ENCODE results near the gene AGPAT3.

AGPAT3 gene

DNA sequence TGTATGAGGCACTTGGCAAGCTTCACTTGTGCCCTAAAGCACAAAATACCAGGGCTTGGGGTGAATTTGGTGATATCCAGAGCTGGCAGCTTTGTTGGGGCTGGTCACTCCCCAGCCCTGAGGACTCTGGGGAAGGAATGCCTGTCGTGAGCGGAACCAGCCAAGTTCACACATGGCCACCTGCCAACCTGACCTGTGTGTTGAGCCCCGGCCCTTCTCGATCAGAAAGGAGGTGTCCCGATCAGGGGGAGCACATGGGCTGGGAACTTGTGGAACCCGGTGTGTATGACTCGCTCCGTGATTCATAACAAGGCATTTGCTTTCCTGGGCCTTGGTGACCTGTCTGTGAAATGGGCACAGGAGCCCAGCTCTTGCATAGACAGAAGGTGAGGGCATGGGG is 43.1 kb downstream of the AGPAT3 start:
- CTCF ChIA-PET = no interaction called here
- no peaks in the 10 kb centered on the region for H3K9me3 ChIP-seq (ENCODE audit: control insufficient read depth, insufficient read depth, low read depth, low read length)
- H3K4me1 ChIP-seq (ENCODE audit: control insufficient read depth, insufficient read depth, low read length) = no peaks in the 10 kb centered on the region
- TF ChIP-seq, protein P1, sequence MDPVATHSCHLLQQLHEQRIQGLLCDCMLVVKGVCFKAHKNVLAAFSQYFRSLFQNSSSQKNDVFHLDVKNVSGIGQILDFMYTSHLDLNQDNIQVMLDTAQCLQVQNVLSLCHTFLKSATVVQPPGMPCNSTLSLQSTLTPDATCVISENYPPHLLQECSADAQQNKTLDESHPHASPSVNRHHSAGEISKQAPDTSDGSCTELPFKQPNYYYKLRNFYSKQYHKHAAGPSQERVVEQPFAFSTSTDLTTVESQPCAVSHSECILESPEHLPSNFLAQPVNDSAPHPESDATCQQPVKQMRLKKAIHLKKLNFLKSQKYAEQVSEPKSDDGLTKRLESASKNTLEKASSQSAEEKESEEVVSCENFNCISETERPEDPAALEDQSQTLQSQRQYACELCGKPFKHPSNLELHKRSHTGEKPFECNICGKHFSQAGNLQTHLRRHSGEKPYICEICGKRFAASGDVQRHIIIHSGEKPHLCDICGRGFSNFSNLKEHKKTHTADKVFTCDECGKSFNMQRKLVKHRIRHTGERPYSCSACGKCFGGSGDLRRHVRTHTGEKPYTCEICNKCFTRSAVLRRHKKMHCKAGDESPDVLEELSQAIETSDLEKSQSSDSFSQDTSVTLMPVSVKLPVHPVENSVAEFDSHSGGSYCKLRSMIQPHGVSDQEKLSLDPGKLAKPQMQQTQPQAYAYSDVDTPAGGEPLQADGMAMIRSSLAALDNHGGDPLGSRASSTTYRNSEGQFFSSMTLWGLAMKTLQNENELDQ (tag by site-specific recombination; IDR thresholded peaks at IDR 0.05; ENCODE audit: low read depth) = peak; percentile 60; the same call in 1 of the 2 replicates
- 0 out of 2 replicates have a peak, but pooled peaks have one; percentile 21 for TF ChIP-seq SP7 (tag by site-specific recombination; IDR thresholded peaks at IDR 0.05)
- TF ChIP-seq ZNF664 (tag by site-specific recombination; IDR thresholded peaks at IDR 0.05) = no peak
- no peak overlapping the region for H3K27ac ChIP-seq (ENCODE audit: extremely low read depth, low read depth, low read length)
- peaks cover 0 to 23% of the 10 kb centered on the region in 2 experiments; a peak in 2 of 3 replicates for H3K36me3 ChIP-seq (ENCODE audit: control insufficient read depth in 2 of 2, insufficient read depth in 1 of 2, low read length in 2 of 2)
- H3K4me3 ChIP-seq (ENCODE audit: low read depth, low read length) = no peak overlapping the region
- POLR2A ChIA-PET = no interaction called here

DNA sequence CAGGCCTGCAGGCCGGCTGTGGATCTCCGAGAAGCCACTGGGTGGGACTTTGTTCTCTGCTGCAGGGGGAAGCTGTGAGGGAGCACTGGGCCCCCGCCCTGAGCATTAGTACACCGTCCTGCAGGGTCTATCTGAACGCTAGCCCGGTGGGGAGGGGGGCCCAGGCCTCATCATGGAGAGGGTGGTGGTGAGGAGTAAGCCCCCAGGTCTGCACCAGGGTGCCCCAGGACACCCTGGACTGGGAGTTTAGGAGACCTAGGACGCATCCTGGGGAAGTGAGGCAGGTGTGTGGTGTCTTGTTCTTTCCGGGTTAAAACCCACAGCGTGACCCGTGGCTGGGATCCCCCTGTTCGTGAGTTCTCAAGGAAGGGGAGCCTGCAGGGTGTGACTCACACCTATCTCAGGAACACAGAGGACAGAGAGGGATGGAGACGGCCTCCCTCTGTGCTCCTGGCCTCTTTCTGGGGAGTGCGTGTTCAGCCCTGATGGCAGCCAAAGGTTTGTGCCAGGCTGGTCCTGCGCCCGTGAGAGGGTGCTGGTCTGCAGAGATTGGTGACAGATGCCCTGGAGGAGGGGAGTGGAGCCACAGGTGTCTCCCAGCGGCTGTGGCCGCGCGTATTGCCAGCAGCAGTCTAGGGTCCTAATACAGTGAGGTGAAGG is 44.8 kb downstream of the AGPAT3 start:
- no peaks in the 10 kb centered on the region for H3K9me3 ChIP-seq (ENCODE audit: control insufficient read depth, insufficient read depth, low read depth, low read length)
- H3K27ac ChIP-seq (ENCODE audit: extremely low read depth, low read depth, low read length) = no peak overlapping the region
- ChIA-PET POLR2A (no interaction called here), CTCF (interaction anchor here (0.5 kb wide), 1 partner anchor 1765 kb away, joined by 3 read pairs; no protein-coding TSS in a partner anchor)
- TF ChIP-seq ZNF354C (tag by site-specific recombination; IDR thresholded peaks at IDR 0.05; ENCODE audit: borderline replicate concordance, low read depth) (no peak), BCL11B (tag by site-specific recombination; IDR thresholded peaks at IDR 0.05; ENCODE audit: low read depth) (no peak), SCRT2 (tag by site-specific recombination; IDR thresholded peaks at IDR 0.05) (peak; percentile 83), ZNF623 (tag by site-specific recombination; IDR thresholded peaks at IDR 0.05) (no peak), ZFP41 (tag by site-specific recombination; IDR thresholded peaks at IDR 0.05; ENCODE audit: borderline replicate concordance) (no peak), ZBTB17 (tag by site-specific recombination; IDR thresholded peaks at IDR 0.05) (no peak), SCRT1 (tag by site-specific recombination; IDR thresholded peaks at IDR 0.05; ENCODE audit: borderline replicate concordance) (0 out of 2 replicates have a peak, but pooled peaks have one; percentile 79), OSR2 (tag by site-specific recombination; IDR thresholded peaks at IDR 0.05) (no peak), ZNF600 (tag by site-specific recombination; IDR thresholded peaks at IDR 0.05) (peak; percentile 55; the same call in 1 of the 2 replicates), ZIC2 (tag by site-specific recombination; IDR thresholded peaks at IDR 0.05) (peak; percentile 35; the same call in 1 of the 2 replicates), ZNF121 (tag by site-specific recombination; IDR thresholded peaks at IDR 0.05) (no peak), GLI4 (tag by site-specific recombination; IDR thresholded peaks at IDR 0.05) (no peak)
- TF ChIP-seq, protein P2, sequence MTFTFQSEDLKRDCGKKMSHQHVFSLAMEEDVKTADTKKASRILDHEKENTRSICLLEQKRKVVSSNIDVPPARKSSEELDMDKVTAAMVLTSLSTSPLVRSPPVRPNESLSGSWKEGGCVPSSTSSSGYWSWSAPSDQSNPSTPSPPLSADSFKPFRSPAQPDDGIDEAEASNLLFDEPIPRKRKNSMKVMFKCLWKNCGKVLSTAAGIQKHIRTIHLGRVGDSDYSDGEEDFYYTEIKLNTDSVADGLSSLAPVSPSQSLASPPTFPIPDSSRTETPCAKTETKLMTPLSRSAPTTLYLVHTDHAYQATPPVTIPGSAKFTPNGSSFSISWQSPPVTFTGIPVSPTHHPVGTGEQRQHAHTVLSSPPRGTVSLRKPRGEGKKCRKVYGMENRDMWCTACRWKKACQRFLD (tag by site-specific recombination; IDR thresholded peaks at IDR 0.05) = no peak
- TF ChIP-seq, protein P3, sequence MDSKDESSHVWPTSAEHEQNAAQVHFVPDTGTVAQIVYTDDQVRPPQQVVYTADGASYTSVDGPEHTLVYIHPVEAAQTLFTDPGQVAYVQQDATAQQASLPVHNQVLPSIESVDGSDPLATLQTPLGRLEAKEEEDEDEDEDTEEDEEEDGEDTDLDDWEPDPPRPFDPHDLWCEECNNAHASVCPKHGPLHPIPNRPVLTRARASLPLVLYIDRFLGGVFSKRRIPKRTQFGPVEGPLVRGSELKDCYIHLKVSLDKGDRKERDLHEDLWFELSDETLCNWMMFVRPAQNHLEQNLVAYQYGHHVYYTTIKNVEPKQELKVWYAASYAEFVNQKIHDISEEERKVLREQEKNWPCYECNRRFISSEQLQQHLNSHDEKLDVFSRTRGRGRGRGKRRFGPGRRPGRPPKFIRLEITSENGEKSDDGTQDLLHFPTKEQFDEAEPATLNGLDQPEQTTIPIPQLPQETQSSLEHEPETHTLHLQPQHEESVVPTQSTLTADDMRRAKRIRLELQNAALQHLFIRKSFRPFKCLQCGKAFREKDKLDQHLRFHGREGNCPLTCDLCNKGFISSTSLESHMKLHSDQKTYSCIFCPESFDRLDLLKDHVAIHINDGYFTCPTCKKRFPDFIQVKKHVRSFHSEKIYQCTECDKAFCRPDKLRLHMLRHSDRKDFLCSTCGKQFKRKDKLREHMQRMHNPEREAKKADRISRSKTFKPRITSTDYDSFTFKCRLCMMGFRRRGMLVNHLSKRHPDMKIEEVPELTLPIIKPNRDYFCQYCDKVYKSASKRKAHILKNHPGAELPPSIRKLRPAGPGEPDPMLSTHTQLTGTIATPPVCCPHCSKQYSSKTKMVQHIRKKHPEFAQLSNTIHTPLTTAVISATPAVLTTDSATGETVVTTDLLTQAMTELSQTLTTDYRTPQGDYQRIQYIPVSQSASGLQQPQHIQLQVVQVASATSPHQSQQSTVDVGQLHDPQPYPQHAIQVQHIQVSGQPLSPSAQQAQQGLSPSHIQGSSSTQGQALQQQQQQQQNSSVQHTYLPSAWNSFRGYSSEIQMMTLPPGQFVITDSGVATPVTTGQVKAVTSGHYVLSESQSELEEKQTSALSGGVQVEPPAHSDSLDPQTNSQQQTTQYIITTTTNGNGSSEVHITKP (tag by site-specific recombination; IDR thresholded peaks at IDR 0.05) = 0 out of 2 replicates have a peak, but pooled peaks have one; percentile 14
- H3K36me3 ChIP-seq (ENCODE audit: control insufficient read depth in 2 of 2, insufficient read depth in 1 of 2, low read length in 2 of 2) = peaks cover 0 to 21% of the 10 kb centered on the region in 2 experiments; a peak in 2 of 3 replicates
- no peak overlapping the region for H3K4me3 ChIP-seq (ENCODE audit: low read depth, low read length)
- H3K4me1 ChIP-seq (ENCODE audit: control insufficient read depth, insufficient read depth, low read length) = peaks cover 4% of the 10 kb centered on the region; the same call in 1 of the 2 replicates
